Neuronal stem cell (in vitro differentiated cells): ENCODE data around the gene PSD4.

ENCODE experiments used
- DNase-seq: peaks from one replicate; pipeline ENCODE4 v3.0.0-alpha.2; 2013; ENCODE audit warnings: low spot score
- H2AFZ ChIP-seq: one replicate; pipeline ENCODE4 v1.6.1; 2013; ENCODE audit warnings: mild to moderate bottlenecking, low read length, inconsistent platforms
- H2AK5ac ChIP-seq: 2 replicates; pipeline ENCODE4 v1.6.1; 2013; ENCODE audit warnings: low read depth, mild to moderate bottlenecking, inconsistent platforms, low read length, moderate library complexity, mixed read lengths
- H2BK120ac ChIP-seq: 2 replicates; pipeline ENCODE4 v1.6.1; 2013; ENCODE audit warnings: low read depth, mild to moderate bottlenecking, inconsistent platforms, low read length, moderate library complexity, mixed read lengths
- H2BK12ac ChIP-seq: one replicate; pipeline ENCODE4 v1.6.1; 2013; ENCODE audit warnings: low read length, inconsistent platforms
- H2BK15ac ChIP-seq: 2 replicates; pipeline ENCODE4 v1.6.1; 2013; ENCODE audit warnings: mild to moderate bottlenecking, low read length, inconsistent platforms, mixed read lengths
- H2BK5ac ChIP-seq: one replicate; pipeline ENCODE4 v1.6.1; 2013; ENCODE audit warnings: inconsistent platforms, mild to moderate bottlenecking, low read length, moderate library complexity
- H3K14ac ChIP-seq: one replicate; pipeline ENCODE4 v1.6.1; 2013; ENCODE audit warnings: low read length, inconsistent platforms
- H3K18ac ChIP-seq: 2 replicates; pipeline ENCODE4 v1.6.1; 2013; ENCODE audit warnings: low read length, inconsistent platforms
- H3K23ac ChIP-seq: 2 replicates; pipeline ENCODE4 v1.6.1; 2013; ENCODE audit warnings: low read depth, mild to moderate bottlenecking, mixed read lengths, low read length, inconsistent platforms; ENCODE audit not compliant: poor library complexity
- H3K27ac ChIP-seq: replicated peaks from 3 replicates; pipeline ENCODE4 v1.5.1; 2013; ENCODE audit warnings: low read length, inconsistent platforms
- H3K27me3 ChIP-seq, 3 experiments: 2 replicates each; pipeline ENCODE4 v1.6.1; 2013; ENCODE audit warnings: low read length in 3 of 3, mild to moderate bottlenecking in 2 of 3, inconsistent platforms in 1 of 3, low read depth in 1 of 3, mixed read lengths in 1 of 3, moderate library complexity in 1 of 3; ENCODE audit not compliant: control insufficient read depth in 3 of 3, insufficient read depth in 3 of 3
- H3K36me3 ChIP-seq, 2 donors: replicated peaks in 1 of 2; 2 replicates each; pipeline ENCODE4 v1.6.1; 2013; ENCODE audit warnings: low read length in 2 of 2; ENCODE audit not compliant: control insufficient read depth in 2 of 2, insufficient read depth in 2 of 2
- H3K4ac ChIP-seq: 2 replicates; pipeline ENCODE4 v1.6.1; 2013; ENCODE audit warnings: inconsistent platforms, mild to moderate bottlenecking, low read length, moderate library complexity
- H3K4me1 ChIP-seq, 2 donors: 1 replicate in 1 of 2; 2 replicates in 1 of 2; pipeline ENCODE4 v1.6.1; 2013; ENCODE audit warnings: low read length in 2 of 2, low read depth in 1 of 2; ENCODE audit not compliant: control insufficient read depth in 2 of 2, insufficient read depth in 1 of 2
- H3K4me2 ChIP-seq: one replicate; pipeline ENCODE4 v1.6.1; 2013; ENCODE audit warnings: mild to moderate bottlenecking, low read length, inconsistent platforms; ENCODE audit not compliant: insufficient read depth, poor library complexity, severe bottlenecking
- H3K4me3 ChIP-seq, 2 donors: 2 replicates each; pipeline ENCODE4 v1.5.1; 2013; ENCODE audit warnings: low read length in 2 of 2, mild to moderate bottlenecking in 2 of 2, inconsistent platforms in 1 of 2, moderate library complexity in 1 of 2
- H3K79me1 ChIP-seq: one replicate; pipeline ENCODE4 v1.6.1; 2013; ENCODE audit warnings: low read depth, mild to moderate bottlenecking, inconsistent platforms, low read length, moderate library complexity
- H3K9ac ChIP-seq: one replicate; pipeline ENCODE4 v1.6.1; 2013; ENCODE audit warnings: mild to moderate bottlenecking, low read depth, low read length, inconsistent platforms; ENCODE audit not compliant: poor library complexity
- H3K9me3 ChIP-seq, 2 donors: replicated peaks in 1 of 2; 2 replicates each; pipeline versions ENCODE3 to v1.6.1; 2013; ENCODE audit warnings: low read length in 2 of 2, mild to moderate bottlenecking in 2 of 2, inconsistent platforms in 1 of 2, low read depth in 1 of 2, mixed read lengths in 1 of 2, moderate library complexity in 1 of 2; ENCODE audit not compliant: control insufficient read depth in 2 of 2, insufficient read depth in 1 of 2
- H4K8ac ChIP-seq: one replicate; pipeline ENCODE4 v1.6.1; 2013; ENCODE audit warnings: low read depth, mild to moderate bottlenecking, inconsistent platforms, low read length, moderate library complexity
- H4K91ac ChIP-seq: one replicate; pipeline ENCODE4 v1.6.1; 2013; ENCODE audit warnings: low read length, low read depth, mild to moderate bottlenecking, inconsistent platforms; ENCODE audit not compliant: poor library complexity
- WGBS, 2 donors: extraction: QIAGEN DNeasy Blood & Tissue Kit; methylation state at CpG; one replicate each; pipeline ENCODE4 v1.1.7; 2013; ENCODE audit warnings: missing lambda C conversion rate in 2 of 2, mixed read lengths in 1 of 2; ENCODE audit not compliant: insufficient read length in 2 of 2, insufficient replicate concordance in 1 of 2; ENCODE audit errors: extremely low coverage in 2 of 2; 5-methylcytosine and 5-hydroxymethylcytosine counted together

Gene PSD4

GRCh38 chr2:113258471-113259147, 84.8 kb downstream of the PSD4 start:
- no peak overlapping the region for H2AFZ ChIP-seq
- no peak overlapping the region for H2BK12ac ChIP-seq
- no peak for DNase-seq

More at GRCh38 chr2:113258471-113259147, 84.8 kb downstream of the PSD4 start:
- peaks cover 0 to 2% (median 0%) of the 10 kb centered on the region in 3 experiments for H3K27me3 ChIP-seq
- no peak overlapping the region for H2BK120ac ChIP-seq
- H3K4me3 ChIP-seq: no peak overlapping the region
- no peaks in the 10 kb centered on the region for H3K79me1 ChIP-seq
- no peak overlapping the region for H4K8ac ChIP-seq
- no peak overlapping the region for H2AK5ac ChIP-seq
- H3K23ac ChIP-seq: no peak overlapping the region
- no peak overlapping the region for H3K4me2 ChIP-seq
- H3K4me1 ChIP-seq: peaks cover 0 to 10% of the 10 kb centered on the region in 2 donors
- no peak overlapping the region for H3K18ac ChIP-seq
- H2BK5ac ChIP-seq: no peak overlapping the region
- H3K27ac ChIP-seq: no peak overlapping the region
- H3K14ac ChIP-seq: no peak overlapping the region
- H3K9ac ChIP-seq: no peak overlapping the region
- H4K91ac ChIP-seq: no peak overlapping the region
- no CpG with 5 or more reads among the region's 6 CpGs for WGBS, 2 donors
- H3K9me3 ChIP-seq: peaks cover 0 to 6% of the 10 kb centered on the region in 2 donors
- H3K36me3 ChIP-seq: no peaks in the 10 kb centered on the region
- H3K4ac ChIP-seq: no peak overlapping the region
- no peak overlapping the region for H2BK15ac ChIP-seq
